ENCODE measurements around the gene IGSF3. TPM values are rescaled to one million over a fixed set of nuclear protein-coding genes. Genes with fewer than 3 reads are reported as not detected.
"Not testable (repeated sequence)": the region's sequence is repeated elsewhere in the genome, so short reads cannot be mapped to it uniquely, and the experiment has no call there.

IGSF3 gene
- polyA plus RNA-seq, 3 donors, result 0.07 to 0.12 TPM; not detected in 1

GRCh38 chr1:116657836-116658235, 9.7 kb downstream of the IGSF3 start:
- H4K20me1 ChIP-seq (ENCODE audit: insufficient read depth, low read length); H3K79me2 ChIP-seq (ENCODE audit: insufficient read depth, low read length); H3K36me3 Mint-ChIP-seq; H3K4me3 ChIP-seq (replicated peaks in 1 of 3; ENCODE audit: low read depth in 2 of 3, low read length in 3 of 3); intact Hi-C loops (cut with micrococcal nuclease); H3K27me3 ChIP-seq (ENCODE audit: control insufficient read depth in 2 of 2, insufficient read depth in 2 of 2, low read length in 2 of 2); H3K4me2 ChIP-seq (replicated peaks; ENCODE audit: extremely low read depth, low read length, poor library complexity, severe bottlenecking); H3K4me3 Mint-ChIP-seq; H3K4me1 Mint-ChIP-seq; H3K27ac ChIP-seq (ENCODE audit: low read depth in 1 of 2, low read length in 2 of 2); H3K9me3 ChIP-seq (replicated peaks in 1 of 2; ENCODE audit: control insufficient read depth in 1 of 2, insufficient read depth in 1 of 2, low read length in 2 of 2); H3K9ac ChIP-seq (ENCODE audit: insufficient read depth, low read length, poor library complexity, severe bottlenecking); H3K9me3 Mint-ChIP-seq; DNase-seq; H3K36me3 ChIP-seq (replicated peaks in 1 of 2; ENCODE audit: control insufficient read depth in 1 of 2, insufficient read depth in 2 of 2, low read length in 2 of 2); H3K27ac Mint-ChIP-seq; H3K4me1 ChIP-seq (ENCODE audit: control insufficient read depth in 1 of 2, insufficient read depth in 2 of 2, low read length in 2 of 2); H2AFZ ChIP-seq (ENCODE audit: insufficient read depth, low read depth, low read length, poor library complexity, severe bottlenecking): not testable (repeated sequence)
- H3K27me3 Mint-ChIP-seq (ENCODE audit: low read depth in 3 of 3), result peaks cover 6 to 12% (median 11%) of the 10 kb centered on the region in 3 donors
- WGBS (ENCODE audit: insufficient coverage), result 100% methylated on average over 3 of the region's 6 CpGs

GRCh38 chr1:116654351-116654750, 13.2 kb downstream of the IGSF3 start:
- no peaks in the 10 kb centered on the region for H3K9me3 ChIP-seq (replicated peaks in 1 of 2; ENCODE audit: control insufficient read depth in 1 of 2, insufficient read depth in 1 of 2, low read length in 2 of 2)
- no peak for TF ChIP-seq CTCF (IDR thresholded peaks at IDR 0.05)
- H3K36me3 Mint-ChIP-seq, result no peaks in the 10 kb centered on the region
- no peaks in the 10 kb centered on the region for H3K36me3 ChIP-seq (replicated peaks in 1 of 2; ENCODE audit: control insufficient read depth in 1 of 2, insufficient read depth in 2 of 2, low read length in 2 of 2)
- no peak overlapping the region for H3K4me3 Mint-ChIP-seq
- DNase-seq, result no peak
- no peak overlapping the region for H2AFZ ChIP-seq (ENCODE audit: insufficient read depth, low read depth, low read length, poor library complexity, severe bottlenecking)
- no peak overlapping the region for H3K4me3 ChIP-seq (replicated peaks in 1 of 3; ENCODE audit: low read depth in 2 of 3, low read length in 3 of 3)
- no peaks in the 10 kb centered on the region for H4K20me1 ChIP-seq (ENCODE audit: insufficient read depth, low read length)
- H3K27me3 Mint-ChIP-seq (ENCODE audit: low read depth in 3 of 3), result peaks cover 3 to 7% (median 6%) of the 10 kb centered on the region in 3 donors
- peaks cover 0 to 3% (median 0%) of the 10 kb centered on the region in 7 donors for H3K9me3 Mint-ChIP-seq
- H3K27ac ChIP-seq (ENCODE audit: low read depth in 1 of 2, low read length in 2 of 2), result no peak overlapping the region
- no peaks in the 10 kb centered on the region for H3K4me1 Mint-ChIP-seq
- WGBS (ENCODE audit: insufficient coverage), result no CpG with 5 or more reads among the region's 4 CpGs
- no peaks in the 10 kb centered on the region for H3K27me3 ChIP-seq (ENCODE audit: control insufficient read depth in 2 of 2, insufficient read depth in 2 of 2, low read length in 2 of 2)
- no peaks in the 10 kb centered on the region for H3K79me2 ChIP-seq (ENCODE audit: insufficient read depth, low read length)
- H3K4me2 ChIP-seq (replicated peaks; ENCODE audit: extremely low read depth, low read length, poor library complexity, severe bottlenecking), result no peak overlapping the region
- H3K4me1 ChIP-seq (ENCODE audit: control insufficient read depth in 1 of 2, insufficient read depth in 2 of 2, low read length in 2 of 2), result no peaks in the 10 kb centered on the region
- no peak overlapping the region for H3K27ac Mint-ChIP-seq
- intact Hi-C loops (cut with micrococcal nuclease), result no loop called here
- H3K9ac ChIP-seq (ENCODE audit: insufficient read depth, low read length, poor library complexity, severe bottlenecking), result no peak overlapping the region

- H3K27ac Mint-ChIP-seq; H3K4me2 ChIP-seq (replicated peaks; ENCODE audit: extremely low read depth, low read length, poor library complexity, severe bottlenecking); H3K4me3 ChIP-seq (replicated peaks in 1 of 3; ENCODE audit: low read depth in 2 of 3, low read length in 3 of 3); H3K9ac ChIP-seq (ENCODE audit: insufficient read depth, low read length, poor library complexity, severe bottlenecking); H3K9me3 ChIP-seq (replicated peaks in 1 of 2; ENCODE audit: control insufficient read depth in 1 of 2, insufficient read depth in 1 of 2, low read length in 2 of 2); H3K79me2 ChIP-seq (ENCODE audit: insufficient read depth, low read length); H2AFZ ChIP-seq (ENCODE audit: insufficient read depth, low read depth, low read length, poor library complexity, severe bottlenecking); intact Hi-C loops (cut with micrococcal nuclease); H3K9me3 Mint-ChIP-seq; H3K36me3 ChIP-seq (replicated peaks in 1 of 2; ENCODE audit: control insufficient read depth in 1 of 2, insufficient read depth in 2 of 2, low read length in 2 of 2); H3K4me3 Mint-ChIP-seq; DNase-seq; H4K20me1 ChIP-seq (ENCODE audit: insufficient read depth, low read length); H3K36me3 Mint-ChIP-seq; H3K27ac ChIP-seq (ENCODE audit: low read depth in 1 of 2, low read length in 2 of 2); H3K4me1 Mint-ChIP-seq; H3K27me3 ChIP-seq (ENCODE audit: control insufficient read depth in 2 of 2, insufficient read depth in 2 of 2, low read length in 2 of 2); H3K4me1 ChIP-seq (ENCODE audit: control insufficient read depth in 1 of 2, insufficient read depth in 2 of 2, low read length in 2 of 2): not testable (repeated sequence)
- WGBS (ENCODE audit: insufficient coverage), result 100% methylated on average over 2 of the region's 2 CpGs
- peaks cover 3 to 12% (median 9%) of the 10 kb centered on the region in 3 donors for H3K27me3 Mint-ChIP-seq (ENCODE audit: low read depth in 3 of 3)
These were observed 14.9 kb downstream of the IGSF3 start for GRCh38 chr1:116652598-116652997.

GRCh38 chr1:116650781-116651180, 16.8 kb downstream of the IGSF3 start:
- H3K36me3 ChIP-seq (replicated peaks in 1 of 2; ENCODE audit: control insufficient read depth in 1 of 2, insufficient read depth in 2 of 2, low read length in 2 of 2); H3K4me3 ChIP-seq (replicated peaks in 1 of 3; ENCODE audit: low read depth in 2 of 3, low read length in 3 of 3); H3K4me2 ChIP-seq (replicated peaks; ENCODE audit: extremely low read depth, low read length, poor library complexity, severe bottlenecking); H2AFZ ChIP-seq (ENCODE audit: insufficient read depth, low read depth, low read length, poor library complexity, severe bottlenecking); H3K36me3 Mint-ChIP-seq; H3K9me3 Mint-ChIP-seq; H3K27ac ChIP-seq (ENCODE audit: low read depth in 1 of 2, low read length in 2 of 2); H4K20me1 ChIP-seq (ENCODE audit: insufficient read depth, low read length); H3K27me3 ChIP-seq (ENCODE audit: control insufficient read depth in 2 of 2, insufficient read depth in 2 of 2, low read length in 2 of 2); H3K79me2 ChIP-seq (ENCODE audit: insufficient read depth, low read length); H3K9me3 ChIP-seq (replicated peaks in 1 of 2; ENCODE audit: control insufficient read depth in 1 of 2, insufficient read depth in 1 of 2, low read length in 2 of 2); H3K9ac ChIP-seq (ENCODE audit: insufficient read depth, low read length, poor library complexity, severe bottlenecking); DNase-seq; H3K4me1 ChIP-seq (ENCODE audit: control insufficient read depth in 1 of 2, insufficient read depth in 2 of 2, low read length in 2 of 2); intact Hi-C loops (cut with micrococcal nuclease); H3K27ac Mint-ChIP-seq; H3K4me3 Mint-ChIP-seq: not testable (repeated sequence)
- peaks cover 3 to 17% (median 9%) of the 10 kb centered on the region in 3 donors for H3K27me3 Mint-ChIP-seq (ENCODE audit: low read depth in 3 of 3)
- no CpG with 5 or more reads among the region's 3 CpGs for WGBS (ENCODE audit: insufficient coverage)
- peaks cover 17% of the 10 kb centered on the region for H3K4me1 Mint-ChIP-seq
